HL-60 (cell line): ENCODE data around the gene DLG1.

Experiments
- DNase-seq, 2 experiments: peaks; one replicate each; pipeline ENCODE4 v3.0.0-alpha.2; 2010 to 2020; ENCODE audit warnings: low read depth in 1 of 2, low spot score in 1 of 2
- H3K27ac ChIP-seq: fragments of 250-450 bp; sonication (Bioruptor Pico); replicated peaks from 2 replicates; pipeline ENCODE4 v1.5.1; 2020; ENCODE audit warnings: mild to moderate bottlenecking, moderate library complexity
- H3K27me3 ChIP-seq: fragments of 250-450 bp; sonication (Bioruptor Pico); 2 replicates; pipeline ENCODE4 v1.5.1; 2021; ENCODE audit warnings: mild to moderate bottlenecking, moderate library complexity; ENCODE audit not compliant: insufficient read depth, poor library complexity, severe bottlenecking
- H3K4me3 ChIP-seq: replicated peaks from 2 replicates; pipeline ENCODE4 v1.5.1; 2011; ENCODE audit warnings: mild to moderate bottlenecking, control low read depth, low read length; ENCODE audit not compliant: insufficient read depth
- CTCF ChIP-seq: IDR thresholded peaks from one replicate; pipeline ENCODE4 v1.5.1; 2011; ENCODE audit warnings: low read length, control low read depth, inconsistent platforms; ENCODE audit not compliant: insufficient read depth
- GABPA ChIP-seq: IDR thresholded peaks from 2 replicates; pipeline ENCODE4 v1.6.1; 2012; ENCODE audit warnings: low read depth
- POLR2AphosphoS5 ChIP-seq: IDR thresholded peaks from 2 replicates; pipeline ENCODE4 v1.6.1; 2012; ENCODE audit warnings: low read depth
- REST ChIP-seq: IDR thresholded peaks from 2 replicates; pipeline ENCODE4 v1.6.1; 2012; ENCODE audit warnings: low read depth; ENCODE audit not compliant: insufficient replicate concordance
- SPI1 ChIP-seq: IDR thresholded peaks from 2 replicates; pipeline ENCODE4 v1.6.1; 2012; ENCODE audit warnings: low read depth, mild to moderate bottlenecking, borderline replicate concordance

Gene DLG1

GRCh38 chr3:197021729-197022404 is 276.5 kb downstream of the DLG1 start:
- DNase-seq: no peak
- H3K27me3 ChIP-seq: peaks cover 5% of the 10 kb centered on the region
- H3K4me3 ChIP-seq: no peak overlapping the region
- H3K27ac ChIP-seq: no peak overlapping the region
- TF ChIP-seq SPI1 (no peak), GABPA (no peak), CTCF (no peak), POLR2AphosphoS5 (no peak), REST (no peak)

- no peak overlapping the region for H3K27ac ChIP-seq
- no peak for DNase-seq
- no peak for TF ChIP-seq SPI1
- no peak for TF ChIP-seq POLR2AphosphoS5
- TF ChIP-seq REST: no peak
- TF ChIP-seq GABPA: no peak
- no peak for TF ChIP-seq CTCF
Observed at GRCh38 chr3:197021231-197021630, 277.2 kb downstream of the DLG1 start.

GRCh38 chr3:197019535-197019934 is 278.9 kb downstream of the DLG1 start:
- Histone ChIP-seq H3K27ac (no peak overlapping the region), H3K4me3 (no peak overlapping the region), H3K27me3 (peaks cover 5% of the 10 kb centered on the region)
- TF ChIP-seq POLR2AphosphoS5 (no peak), SPI1 (no peak)
- DNase-seq: no peak

More at GRCh38 chr3:197021231-197021630, 277.2 kb downstream of the DLG1 start:
- Histone ChIP-seq H3K27me3 (peaks cover 5% of the 10 kb centered on the region), H3K4me3 (no peak overlapping the region)

GRCh38 chr3:197019021-197019420 is 279.4 kb downstream of the DLG1 start:
- no peak overlapping the region for H3K4me3 ChIP-seq
- peaks cover 5% of the 10 kb centered on the region for H3K27me3 ChIP-seq
- no peak for DNase-seq
- H3K27ac ChIP-seq: no peak overlapping the region
- TF ChIP-seq CTCF (no peak), POLR2AphosphoS5 (no peak), SPI1 (no peak), REST (no peak), GABPA (no peak)
